BJ (cell line): Measurements from ENCODE around the gene CELF5. TPM values are rescaled to one million over a fixed set of nuclear protein-coding genes. Genes with fewer than 3 reads are reported as not detected.
"Not testable (repeated sequence)": the region's sequence is repeated elsewhere in the genome, so short reads cannot be mapped to it uniquely, and the experiment has no call there.

Experiments used
- CTCF ChIA-PET: fragments of 350-600 bp; formaldehyde crosslinking; extraction: SDS; loops from one replicate; lab custom pipeline; 2021; ENCODE audit warnings: antibody characterized with exemption, inconsistent platforms; lab: Yijun Ruan, JAX
- POLR2A ChIA-PET: fragments of 300-600 bp; sonication (Branson Sonifier 250); formaldehyde crosslinking; extraction: SDS; loops from one replicate; lab custom pipeline; 2021; ENCODE audit warnings: antibody characterized with exemption; lab: Charles Lee
- DNase-seq: peaks from one replicate; pipeline ENCODE4 v3.0.0-alpha.2; 2011; ENCODE audit warnings: low read depth
- H3K27me3 ChIP-seq: 2 replicates; pipeline ENCODE4 v1.6.0; 2011; ENCODE audit warnings: low read length; ENCODE audit not compliant: control insufficient read depth, insufficient read depth
- H3K36me3 ChIP-seq: 2 replicates; pipeline ENCODE4 v1.5.1; 2011; ENCODE audit warnings: low read length; ENCODE audit not compliant: control insufficient read depth, insufficient read depth
- H3K4me3 ChIP-seq: 2 replicates; pipeline ENCODE4 v1.5.1; 2011; ENCODE audit warnings: low read depth, mild to moderate bottlenecking, control low read depth, low read length
- CTCF ChIP-seq: IDR thresholded peaks from 2 replicates; pipeline ENCODE4 v1.5.1; 2011; ENCODE audit warnings: low read depth, mild to moderate bottlenecking, control low read depth, inconsistent platforms, low read length, moderate library complexity; ENCODE audit not compliant: insufficient read depth
- polyA plus RNA-seq: library from polyadenylated mRNA; depleted of rRNA; stranded (reverse); fragments of >200 nt; gene quantifications from 2 replicates; pipeline ENCODE4 v1.2.3, GENCODE V29; 2011

Gene CELF5
- polyA plus RNA-seq, 1 experiment, result 0.18 TPM

DNA sequence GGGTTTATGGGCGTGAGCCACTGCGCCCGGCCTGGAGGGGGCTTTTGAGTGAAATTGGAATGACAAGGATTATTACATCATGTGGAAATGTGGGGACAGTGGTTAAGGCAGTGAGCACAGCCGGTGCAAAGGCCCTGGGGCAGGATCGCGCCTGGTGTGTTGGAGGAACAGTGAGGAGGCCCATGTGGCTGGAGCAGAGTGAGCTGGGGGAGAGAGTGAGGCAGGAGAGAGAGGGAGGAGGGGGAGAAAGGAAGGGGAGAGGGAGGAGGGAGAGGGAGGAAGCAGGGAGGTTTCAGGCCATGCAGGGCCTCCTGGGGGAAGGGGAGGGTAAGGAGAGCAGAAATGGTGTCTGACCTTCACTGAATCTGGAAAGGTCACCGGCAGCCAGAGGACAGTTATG is 11.3 kb upstream of the CELF5 start:
- Histone ChIP-seq H3K27me3 (no peaks in the 10 kb centered on the region), H3K36me3 (peaks cover 6% of the 10 kb centered on the region), H3K4me3 (no peak overlapping the region)
- TF ChIP-seq CTCF, result no peak
- ChIA-PET POLR2A (no interaction called here), CTCF (no interaction called here)
- DNase-seq, result no peak

DNA sequence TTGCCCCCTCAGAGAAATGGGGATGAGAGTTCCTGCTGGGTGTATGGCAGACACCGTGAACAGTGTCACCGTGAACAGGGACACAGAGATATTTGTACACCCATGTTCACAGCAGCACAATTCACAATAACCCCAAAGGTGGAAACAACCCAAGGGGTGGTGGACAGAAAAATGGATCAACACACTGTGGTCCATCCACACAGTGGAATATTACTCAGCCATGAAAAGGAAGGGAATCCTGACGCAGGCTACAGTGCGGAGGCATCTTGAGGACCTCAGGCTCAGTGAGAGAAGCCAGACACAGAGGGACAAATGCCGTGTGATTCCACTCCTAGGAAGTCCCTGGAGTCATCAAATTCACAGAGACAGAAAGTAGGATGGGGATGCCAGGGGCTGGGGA is 7.6 kb upstream of the CELF5 start:
- ChIA-PET POLR2A (no interaction called here), CTCF (no interaction called here)
- H3K4me3 ChIP-seq, result no peak overlapping the region
- no peak for TF ChIP-seq CTCF
- DNase-seq, result no peak
- no peaks in the 10 kb centered on the region for H3K27me3 ChIP-seq
- no peaks in the 10 kb centered on the region for H3K36me3 ChIP-seq

DNA sequence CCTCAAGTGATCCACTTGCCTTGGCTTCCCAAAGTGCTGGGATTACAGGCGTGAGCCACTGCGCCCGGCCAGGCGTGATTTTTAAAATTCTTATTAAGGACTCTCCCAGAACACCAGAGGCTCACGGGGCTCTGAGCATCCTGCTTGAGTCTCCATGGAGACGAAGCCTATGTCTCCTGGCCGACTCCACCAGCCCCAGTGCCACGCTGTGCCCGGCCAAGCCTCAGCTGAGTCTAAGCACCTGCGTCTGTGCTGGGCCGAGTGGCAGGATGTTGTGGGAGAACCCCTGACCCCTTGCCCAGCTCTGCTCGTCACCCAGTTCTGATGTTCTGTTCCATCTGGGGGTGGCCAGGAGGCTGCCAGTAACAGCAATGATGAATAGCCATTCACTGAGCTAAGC is 3.9 kb upstream of the CELF5 start:
- H3K4me3 ChIP-seq, result no peak overlapping the region
- no peaks in the 10 kb centered on the region; the same call in 1 of the 2 replicates for H3K27me3 ChIP-seq
- TF ChIP-seq CTCF, result no peak
- ChIA-PET POLR2A (no interaction called here), CTCF (interaction anchor here (0.8 kb wide), 1 partner anchor 9 kb away, joined by 3 read pairs; no protein-coding TSS in a partner anchor)
- no peak for DNase-seq
- H3K36me3 ChIP-seq, result no peaks in the 10 kb centered on the region

DNA sequence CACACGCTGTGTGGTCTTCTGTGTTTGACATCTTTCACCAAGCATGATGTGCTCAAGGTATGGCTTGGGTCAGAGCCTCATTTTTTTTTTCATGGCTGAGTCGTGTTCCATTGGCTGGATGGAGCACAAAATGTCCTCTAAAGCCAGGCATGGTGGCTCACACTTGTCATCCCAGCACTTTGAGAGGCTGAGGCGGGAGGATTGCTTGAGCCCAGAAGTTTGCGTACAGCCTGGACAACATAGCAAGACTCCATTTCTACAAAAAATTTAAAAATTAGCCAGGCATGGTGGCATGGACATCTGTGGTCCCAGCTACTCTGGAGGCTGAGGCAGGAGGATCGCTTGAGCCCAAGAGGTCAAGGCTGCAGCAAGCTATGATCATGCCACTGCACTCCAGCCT is 2.9 kb upstream of the CELF5 start:
- H3K27me3 ChIP-seq, POLR2A ChIA-PET, H3K36me3 ChIP-seq, H3K4me3 ChIP-seq, DNase-seq: not testable (repeated sequence)
- CTCF ChIA-PET, result interaction anchor here (0.8 to 1.4 kb wide), 2 partner anchors 10 to 12 kb away, joined by 3 read pairs; no protein-coding TSS in a partner anchor

- DNase-seq, result no peak
- CTCF ChIA-PET, result interaction anchor here (1.4 to 1.6 kb wide), 2 partner anchors 11 to 13 kb away, joined by 3 to 4 read pairs; no protein-coding TSS in a partner anchor
- no peaks in the 10 kb centered on the region for H3K36me3 ChIP-seq
- H3K27me3 ChIP-seq, result peaks cover 11% of the 10 kb centered on the region
- POLR2A ChIA-PET, result no interaction called here
- TF ChIP-seq CTCF, result no peak
- no peak overlapping the region for H3K4me3 ChIP-seq
Measured at GRCh38 chr19:3222709-3223108, 1.8 kb upstream of the CELF5 start.

DNA sequence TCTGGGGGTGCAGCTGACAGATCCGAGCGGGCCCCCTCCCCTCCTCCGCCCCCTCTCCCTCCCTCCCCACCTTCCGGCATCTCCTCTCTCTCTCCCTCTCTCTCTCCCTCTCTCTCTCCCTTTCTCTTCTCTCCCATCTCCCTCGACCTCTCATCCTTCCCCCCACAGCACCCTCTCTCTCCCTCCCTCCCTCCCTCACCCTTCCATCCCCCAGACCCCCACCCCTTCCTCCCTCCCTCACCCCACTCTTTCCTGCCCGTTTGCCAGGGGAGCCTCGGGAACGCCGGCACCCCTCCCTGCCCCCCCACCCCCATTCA is 666 bp downstream of the CELF5 start:
- POLR2A ChIA-PET, result no interaction called here
- CTCF ChIA-PET, result interaction anchor here (0.6 to 1.7 kb wide), 5 partner anchors 10 to 77 kb away, joined by 3 to 5 read pairs (median 3); no protein-coding TSS in a partner anchor
- TF ChIP-seq CTCF, result no peak
- H3K36me3 ChIP-seq, result no peaks in the 10 kb centered on the region
- no peak overlapping the region for H3K4me3 ChIP-seq
- no peak for DNase-seq
- peaks cover 19% of the 10 kb centered on the region for H3K27me3 ChIP-seq
